ENCODE measurements around the gene SAMSN1.

SAMSN1 gene

DNA sequence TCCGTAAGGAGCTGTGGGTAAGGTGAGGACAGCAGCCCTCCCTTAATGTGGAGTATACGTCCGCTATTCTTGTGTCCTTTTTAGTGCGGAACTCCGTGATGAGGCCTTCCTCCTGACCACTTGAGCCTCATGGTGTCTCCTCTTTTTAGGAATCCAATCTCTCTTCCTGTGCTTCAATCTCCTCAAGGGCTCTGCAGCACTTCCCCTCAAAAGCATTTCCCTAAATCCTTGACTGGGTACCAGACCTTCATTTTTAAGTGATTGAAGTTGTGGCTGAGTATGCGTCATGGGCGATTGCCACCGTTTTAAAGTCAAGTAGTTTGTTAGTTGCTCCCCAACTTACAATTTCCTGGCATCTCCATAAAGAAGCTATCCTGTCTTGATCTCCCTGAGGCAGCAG is 62.8 kb downstream of the SAMSN1 start:
- no peak for DNase-seq

DNA sequence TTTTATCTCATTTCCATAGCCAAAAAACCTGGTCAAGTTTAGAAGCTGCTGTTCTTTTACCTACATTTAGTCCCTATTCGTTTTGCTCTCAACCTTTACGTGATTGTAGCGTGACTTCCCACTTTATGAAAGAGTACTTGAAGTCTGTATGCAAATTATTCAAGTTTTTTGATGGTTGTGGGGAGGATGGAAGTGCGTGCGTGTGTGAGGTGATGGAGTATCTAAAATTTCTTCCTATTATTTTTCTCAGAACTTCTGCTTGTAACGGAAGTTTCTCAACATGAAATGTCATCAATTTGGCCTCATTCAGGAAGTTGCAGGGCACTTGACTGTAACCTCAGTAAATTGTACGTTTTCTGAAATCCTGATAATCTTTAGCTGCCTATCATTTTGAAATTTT is 64.0 kb downstream of the SAMSN1 start:
- DNase-seq, result no peak

- DNase-seq, result no peak
Measured at GRCh38 chr21:14480411-14481031, 65.6 kb downstream of the SAMSN1 start.

GRCh38 chr21:14479241-14479786 is 66.8 kb downstream of the SAMSN1 start:
- DNase-seq, result no peak

DNA sequence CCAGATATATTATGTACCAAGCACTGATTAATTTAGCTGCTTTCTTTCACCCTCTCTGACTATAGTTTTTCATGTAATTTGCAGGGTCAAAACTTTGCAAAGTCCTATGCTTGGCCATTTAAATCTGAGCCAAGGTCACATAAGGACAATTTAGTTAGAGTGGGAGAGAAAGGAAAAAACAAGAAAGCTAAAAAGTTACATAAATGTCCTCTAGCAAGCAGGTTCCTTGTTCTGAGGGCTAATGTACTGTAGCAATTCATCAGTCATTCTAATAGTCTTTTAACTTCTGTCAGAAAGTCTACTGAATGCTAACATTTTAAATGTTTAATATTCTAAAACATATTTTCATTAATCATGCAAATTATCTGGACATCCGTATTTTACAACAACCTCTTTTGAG is 68.3 kb downstream of the SAMSN1 start:
- DNase-seq, result no peak

DNA sequence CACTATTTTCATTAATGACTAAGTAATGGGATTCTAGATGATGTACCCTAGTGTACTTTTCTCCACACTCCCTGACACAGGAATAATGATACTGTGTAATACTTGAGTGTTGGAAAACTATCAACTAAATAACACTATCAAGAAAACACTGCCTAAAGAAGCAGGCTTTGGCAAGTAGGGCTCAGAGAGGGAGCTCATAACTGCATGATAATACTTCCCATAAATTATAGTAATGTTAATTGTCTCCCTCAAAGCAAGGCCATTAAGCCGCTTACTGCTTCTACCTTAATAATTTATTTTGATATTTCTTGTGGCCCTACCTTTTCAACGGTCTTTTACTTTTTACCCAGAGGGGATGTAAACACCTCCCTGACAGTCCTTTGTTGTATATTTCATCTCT is 69.0 kb downstream of the SAMSN1 start:
- no peak for DNase-seq

GRCh38 chr21:14474995-14475394 is 71.1 kb downstream of the SAMSN1 start:
- no peak for DNase-seq

DNA sequence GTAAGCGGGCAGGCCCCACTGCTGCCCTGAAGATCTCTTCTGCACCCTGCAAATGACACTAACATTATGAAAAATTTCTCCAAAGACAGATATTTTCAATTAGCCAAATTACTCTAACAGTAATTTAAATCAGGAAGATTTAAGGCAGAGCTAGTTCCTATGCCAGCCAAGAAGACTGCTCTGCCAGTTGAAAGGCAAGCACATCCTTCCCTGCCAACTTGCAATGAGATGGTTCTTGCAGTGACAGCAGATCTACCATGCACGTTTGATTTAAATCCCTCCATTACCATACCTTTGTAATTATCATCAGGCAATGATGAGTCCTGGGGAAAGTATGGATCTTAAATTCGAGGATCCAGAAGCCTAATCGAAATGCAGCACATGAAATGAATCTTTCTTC is 76.5 kb downstream of the SAMSN1 start:
- no peak for DNase-seq

DNA sequence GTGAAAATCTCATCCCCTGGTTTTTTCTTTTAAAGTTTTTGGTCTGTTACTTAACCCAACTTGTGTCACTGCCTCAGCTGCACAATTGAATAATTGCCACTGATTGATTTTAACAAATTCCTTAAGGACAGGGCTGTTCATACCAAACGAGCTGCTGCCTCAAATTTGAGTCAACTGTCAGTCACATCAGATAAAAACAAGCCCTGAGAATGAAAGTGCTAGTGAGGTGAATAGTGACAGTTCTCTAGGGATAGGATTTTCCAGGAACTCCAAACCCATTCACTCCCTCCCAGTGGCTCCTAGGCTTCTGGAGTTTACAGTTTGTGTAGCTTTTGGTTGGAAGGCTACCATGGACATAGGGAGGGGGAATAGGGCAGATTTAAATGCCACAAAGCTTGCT is 79.4 kb downstream of the SAMSN1 start:
- no peak for DNase-seq

DNA sequence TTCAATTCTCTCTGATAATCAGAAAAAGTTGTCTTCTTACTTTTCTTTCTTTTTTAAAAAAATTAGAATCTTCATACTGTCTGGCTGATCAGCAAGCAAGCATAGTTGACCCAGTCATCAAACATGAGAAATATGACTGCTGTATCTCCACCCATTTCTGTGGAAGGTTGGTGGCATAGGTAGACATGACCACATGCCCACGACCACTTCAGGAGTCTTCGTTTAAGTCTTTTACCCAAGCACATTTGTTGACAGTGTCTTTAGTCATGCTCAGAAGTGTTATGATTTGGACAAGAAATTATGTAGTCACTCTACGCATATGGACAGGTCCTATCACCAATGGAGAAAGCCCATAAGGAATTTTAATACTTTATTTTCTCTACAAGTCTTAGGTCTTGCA is 88.4 kb downstream of the SAMSN1 start:
- DNase-seq, result no peak

GRCh38 chr21:14456911-14457310 is 89.2 kb downstream of the SAMSN1 start:
- DNase-seq, result no peak

GRCh38 chr21:14454016-14455009 is 91.8 kb downstream of the SAMSN1 start:
- no peak for DNase-seq

DNA sequence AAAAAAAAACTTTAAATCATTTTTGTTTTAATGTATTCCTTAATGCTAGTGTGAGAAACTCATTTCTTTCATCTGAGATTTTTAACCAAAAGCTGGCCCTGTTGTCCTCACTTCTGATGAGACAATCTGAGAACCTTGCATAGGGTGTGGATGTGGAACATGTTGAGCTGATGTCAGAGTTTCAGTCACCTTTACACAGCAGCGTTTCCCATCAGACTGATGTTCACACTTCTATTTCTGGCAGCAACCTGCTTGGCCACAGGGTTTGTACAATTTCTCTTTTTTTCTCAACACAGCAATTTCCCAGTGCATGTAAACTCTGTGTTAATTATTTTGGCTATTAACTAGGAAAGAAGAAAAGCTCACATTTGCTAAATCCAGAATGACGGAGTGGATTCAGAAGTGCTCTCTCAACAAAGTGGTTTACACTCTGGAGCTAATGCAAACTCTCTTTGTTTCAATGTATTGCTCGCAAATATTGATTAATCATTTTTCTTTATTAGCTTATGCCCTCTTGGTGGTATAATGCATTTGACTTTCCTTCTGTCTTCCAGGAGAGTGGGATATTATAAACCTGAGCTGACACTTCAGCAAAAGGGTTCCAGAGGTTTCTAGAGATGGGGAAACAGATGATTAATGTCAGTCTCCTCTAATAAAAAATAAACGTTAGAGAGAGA is 92.6 kb downstream of the SAMSN1 start:
- no peak for DNase-seq

- no peak for DNase-seq
Measured at GRCh38 chr21:14452727-14453241, 93.3 kb downstream of the SAMSN1 start.

DNA sequence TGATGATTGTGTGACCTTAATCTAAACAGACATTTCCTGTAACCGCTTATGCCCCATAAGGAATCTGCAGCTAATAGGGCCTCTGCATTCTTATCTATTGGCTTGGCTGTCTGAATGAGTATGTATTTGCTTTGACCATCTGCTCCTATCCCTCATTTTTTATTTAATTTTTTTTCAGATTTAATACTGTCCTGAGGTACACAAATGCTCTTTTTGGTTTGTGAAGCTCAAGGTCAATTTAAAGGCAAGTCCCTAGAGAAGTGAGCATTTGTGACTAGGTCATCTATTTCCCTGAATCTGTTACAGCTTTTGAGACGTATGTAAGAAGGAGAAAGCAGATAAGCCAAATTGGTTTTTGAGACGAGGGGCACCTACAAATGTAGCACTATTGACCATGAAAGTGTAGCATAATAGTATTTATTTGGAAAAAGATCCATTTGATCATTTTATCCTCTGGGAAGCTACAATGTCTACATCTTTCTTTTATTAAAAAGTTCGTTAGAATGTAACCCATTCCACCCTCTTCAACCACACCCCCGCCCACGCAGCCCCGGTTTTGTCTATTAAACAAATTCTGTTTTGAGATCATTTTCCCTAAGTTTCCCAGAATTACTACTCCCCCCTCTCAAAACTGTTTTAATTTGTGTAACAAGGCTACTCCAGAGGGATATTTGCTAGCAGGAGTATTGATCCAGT is 93.9 kb downstream of the SAMSN1 start:
- no peak for DNase-seq

- no peak for DNase-seq
Measured at GRCh38 chr21:14451546-14451945, 94.6 kb downstream of the SAMSN1 start.

GRCh38 chr21:14448784-14449183 is 97.3 kb downstream of the SAMSN1 start:
- no peak for DNase-seq

DNA sequence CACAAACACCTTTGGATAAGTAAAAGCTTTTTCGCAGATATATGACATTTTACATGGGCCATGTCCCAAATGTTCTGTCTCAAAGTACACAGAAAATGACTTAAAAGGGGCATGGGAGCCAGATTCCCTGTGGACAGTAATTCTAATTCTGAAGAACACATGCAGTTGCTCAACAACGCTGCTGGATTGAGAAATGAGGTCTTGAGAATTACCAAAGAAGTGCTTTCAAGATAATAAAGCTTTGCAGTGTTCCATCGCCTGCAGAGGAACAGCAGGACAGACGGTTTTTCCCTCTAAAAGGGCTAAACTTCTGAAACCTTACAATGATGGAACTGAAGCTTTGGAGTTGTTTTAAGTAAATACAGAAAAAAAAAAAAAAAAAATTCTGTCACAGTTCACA is 107.9 kb downstream of the SAMSN1 start:
- DNase-seq, result no peak

- DNase-seq, result no peak
Measured at GRCh38 chr21:14435423-14435822, 110.7 kb downstream of the SAMSN1 start.

Measured in NCI-H146 (cell line).